ENCODE data around the gene KRTAP4-2.
"Not testable (repeated sequence)": the region's sequence is repeated elsewhere in the genome, so short reads cannot be mapped to it uniquely, and the experiment has no call there.

KRTAP4-2 gene

DNA sequence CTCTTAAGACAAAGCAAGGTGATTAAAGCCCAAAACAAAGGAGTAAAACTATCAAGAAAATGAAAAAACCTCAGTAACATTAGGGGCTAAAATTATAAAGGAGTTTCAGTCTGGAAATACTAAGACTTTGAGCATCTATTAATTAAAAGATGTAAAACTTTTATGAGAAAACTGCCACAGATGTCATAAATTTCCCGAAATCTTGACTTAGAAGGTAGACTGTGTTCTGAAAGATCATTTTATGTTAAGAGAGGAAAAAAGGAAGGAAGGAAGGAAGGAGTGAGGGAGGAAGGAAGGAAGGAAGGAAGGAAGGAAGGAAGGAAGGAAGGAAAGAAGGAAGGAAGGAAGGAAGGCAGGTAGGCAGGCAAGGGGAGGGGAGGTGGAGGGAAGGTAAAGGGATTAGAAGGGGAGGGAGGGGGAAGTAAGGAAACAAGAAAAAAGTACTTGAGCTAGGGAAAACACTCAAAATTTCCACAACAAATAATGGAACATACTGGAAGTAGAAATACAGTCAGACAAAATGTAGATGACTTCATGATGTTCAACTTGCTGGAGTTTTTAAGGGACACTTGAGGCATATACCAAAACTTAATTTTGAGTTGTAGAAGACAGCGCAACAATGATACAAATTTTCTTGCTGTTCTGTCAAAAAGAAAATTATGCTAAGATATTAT lies 30.4 kb downstream of the KRTAP4-2 start:
- Mint-ChIP-seq H3K36me3 (ENCODE audit: low read depth) (peaks cover 4% of the 10 kb centered on the region), H3K9me3 (peaks cover 12% of the 10 kb centered on the region), H3K27me3 (peaks cover 6% of the 10 kb centered on the region), H3K27ac (no peak overlapping the region), H3K4me1 (ENCODE audit: low read depth) (no peaks in the 10 kb centered on the region), H3K4me3 (no peak overlapping the region)
- no peak for DNase-seq

DNA sequence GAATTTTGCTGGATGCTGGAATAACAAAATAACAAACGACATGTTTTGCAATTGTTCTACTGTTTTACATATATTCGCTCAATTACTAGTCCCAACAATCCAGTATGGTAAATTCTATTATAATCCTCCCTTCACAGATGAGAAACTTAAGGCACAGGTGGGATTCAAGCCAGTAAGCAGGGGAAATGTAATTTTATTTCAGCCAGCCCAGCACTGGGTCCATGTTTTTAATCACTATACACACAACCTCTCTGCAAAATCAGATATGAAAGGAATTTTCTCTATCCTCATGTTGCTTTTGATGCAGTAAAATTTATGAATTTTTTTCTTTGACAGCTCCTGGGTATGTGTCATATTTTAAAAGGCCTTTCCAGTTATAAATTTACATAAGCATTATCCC lies 32.8 kb downstream of the KRTAP4-2 start:
- H3K4me1 Mint-ChIP-seq (ENCODE audit: low read depth) = no peaks in the 10 kb centered on the region
- no peak overlapping the region for H3K4me3 Mint-ChIP-seq
- peaks cover 18% of the 10 kb centered on the region for H3K9me3 Mint-ChIP-seq
- no peak overlapping the region for H3K27ac Mint-ChIP-seq
- no peak for DNase-seq
- peaks cover 4% of the 10 kb centered on the region for H3K36me3 Mint-ChIP-seq (ENCODE audit: low read depth)
- peaks cover 11% of the 10 kb centered on the region for H3K27me3 Mint-ChIP-seq

DNA sequence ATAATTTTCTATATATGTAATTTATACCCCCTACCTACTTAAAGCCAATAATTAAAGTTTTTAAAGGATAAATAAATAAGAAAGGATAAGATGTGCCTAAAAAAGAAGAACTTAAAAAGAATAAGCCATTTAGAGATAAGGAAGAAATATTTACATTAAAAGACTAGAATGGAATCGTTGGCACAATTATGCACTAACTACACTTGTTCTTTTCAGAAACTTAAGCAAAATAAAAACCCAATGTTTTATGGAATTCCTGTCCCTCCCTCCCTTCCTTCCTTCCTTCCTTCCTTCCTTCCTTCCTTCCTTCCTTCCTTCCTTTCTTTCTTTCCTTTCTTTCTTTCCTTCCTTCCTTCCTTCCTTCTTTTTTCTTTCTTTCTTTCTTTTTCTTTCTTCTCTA lies 33.2 kb downstream of the KRTAP4-2 start:
- H3K27ac Mint-ChIP-seq = no peak overlapping the region
- no peaks in the 10 kb centered on the region for H3K4me1 Mint-ChIP-seq (ENCODE audit: low read depth)
- peaks cover 18% of the 10 kb centered on the region for H3K9me3 Mint-ChIP-seq
- peaks cover 11% of the 10 kb centered on the region for H3K27me3 Mint-ChIP-seq
- H3K4me3 Mint-ChIP-seq = no peak overlapping the region
- peaks cover 4% of the 10 kb centered on the region for H3K36me3 Mint-ChIP-seq (ENCODE audit: low read depth)
- no peak for DNase-seq

DNA sequence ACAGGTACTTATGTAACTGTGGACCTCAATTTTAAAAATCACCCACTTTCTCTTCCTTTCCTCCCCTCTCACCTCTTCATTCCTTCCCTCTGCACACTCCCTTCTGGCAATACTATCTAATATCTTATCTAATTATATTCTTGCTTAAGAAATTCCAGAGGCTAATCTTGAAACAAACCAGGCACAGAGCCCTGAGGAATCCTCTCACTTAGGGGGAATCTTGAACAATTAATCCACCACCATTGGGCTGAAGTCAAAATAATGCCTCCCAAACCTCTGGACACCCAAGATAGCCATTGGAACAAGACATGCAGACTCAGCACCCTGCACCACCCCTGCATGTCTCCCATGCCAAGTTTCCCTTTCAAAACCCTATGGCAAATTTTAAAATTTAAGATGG lies 36.7 kb downstream of the KRTAP4-2 start:
- peaks cover 7% of the 10 kb centered on the region for H3K36me3 Mint-ChIP-seq (ENCODE audit: low read depth)
- no peak overlapping the region for H3K4me3 Mint-ChIP-seq
- no peaks in the 10 kb centered on the region for H3K4me1 Mint-ChIP-seq (ENCODE audit: low read depth)
- peaks cover 28% of the 10 kb centered on the region for H3K9me3 Mint-ChIP-seq
- no peak overlapping the region for H3K27ac Mint-ChIP-seq
- peaks cover 13% of the 10 kb centered on the region for H3K27me3 Mint-ChIP-seq
- no peak for DNase-seq

DNA sequence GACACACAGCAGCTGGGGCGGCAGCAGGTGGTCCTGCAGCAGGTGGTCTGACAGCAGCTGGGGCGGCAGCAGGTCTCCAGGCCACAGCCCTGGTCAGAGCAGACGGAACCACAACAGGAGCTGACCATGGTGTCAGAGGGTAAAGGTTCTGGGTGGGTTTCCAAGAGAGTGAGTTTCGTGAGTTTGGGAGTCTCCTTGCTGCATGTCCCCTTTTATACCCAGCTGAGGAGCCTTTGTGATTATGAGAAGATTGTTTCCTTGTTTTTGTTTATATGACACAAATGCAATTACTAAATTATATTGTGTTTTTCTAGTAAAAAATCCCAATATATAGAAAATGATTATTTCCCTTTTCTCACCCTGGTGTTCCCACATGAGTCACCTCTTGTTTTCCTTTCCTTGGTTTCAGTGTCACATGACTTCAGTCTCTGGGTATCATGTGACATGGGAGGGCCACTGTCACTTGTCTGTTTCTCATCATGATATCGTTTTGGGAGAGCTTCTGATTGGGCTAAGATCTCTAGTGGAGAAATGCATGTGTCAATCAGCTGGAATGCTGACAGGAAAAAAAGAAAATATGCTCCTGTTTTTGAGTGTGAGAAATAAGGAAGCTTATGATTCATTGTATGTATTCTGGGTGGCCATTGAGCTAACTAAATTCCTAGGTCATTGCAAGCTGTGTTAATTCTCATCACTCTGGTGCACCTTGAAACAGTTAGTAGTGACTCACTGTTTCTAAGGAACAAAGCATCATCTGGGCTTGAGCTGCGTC lies 37.5 kb downstream of the KRTAP4-2 start, which contains the start of gene KRTAP4-6:
Gene KRTAP4-6 (minus strand): TSS at position 185 of the 772 bp plus-strand sequence. CDS start 57 bp downstream, at position 128.
- Mint-ChIP-seq H3K27me3 (peaks cover 13% of the 10 kb centered on the region), H3K27ac (no peak within 1 kb of the TSS), H3K4me1 (ENCODE audit: low read depth) (no peaks in the 10 kb centered on the region), H3K36me3 (ENCODE audit: low read depth) (peaks cover 7% of the 10 kb centered on the region), H3K9me3 (peaks cover 28% of the 10 kb centered on the region), H3K4me3 (no peak within 1 kb of the TSS)
- DNase-seq = no peak

DNA sequence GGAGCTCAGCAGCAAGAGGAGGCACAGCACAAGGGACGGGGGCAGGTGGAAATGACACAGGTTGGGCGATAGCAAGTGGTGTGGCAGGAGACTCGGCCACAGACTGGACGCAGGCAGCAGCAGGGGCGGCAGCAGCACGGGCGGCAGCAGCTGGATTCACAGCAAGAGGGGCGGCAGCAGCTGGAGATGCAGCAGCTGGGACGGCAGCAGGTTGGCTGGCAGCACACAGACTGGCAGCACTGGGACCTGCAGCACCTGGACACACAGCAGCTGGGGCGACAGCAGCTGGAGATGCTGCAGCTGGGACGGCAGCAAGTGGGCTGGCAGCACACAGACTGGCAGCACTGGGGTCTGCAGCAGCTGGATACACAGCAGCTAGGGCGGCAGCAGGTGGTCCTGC lies 38.2 kb downstream of the KRTAP4-2 start:
- H3K27ac Mint-ChIP-seq; H3K4me1 Mint-ChIP-seq (ENCODE audit: low read depth); H3K4me3 Mint-ChIP-seq; DNase-seq; H3K36me3 Mint-ChIP-seq (ENCODE audit: low read depth): not testable (repeated sequence)
- Mint-ChIP-seq H3K9me3 (peaks cover 28% of the 10 kb centered on the region), H3K27me3 (peaks cover 13% of the 10 kb centered on the region)

DNA sequence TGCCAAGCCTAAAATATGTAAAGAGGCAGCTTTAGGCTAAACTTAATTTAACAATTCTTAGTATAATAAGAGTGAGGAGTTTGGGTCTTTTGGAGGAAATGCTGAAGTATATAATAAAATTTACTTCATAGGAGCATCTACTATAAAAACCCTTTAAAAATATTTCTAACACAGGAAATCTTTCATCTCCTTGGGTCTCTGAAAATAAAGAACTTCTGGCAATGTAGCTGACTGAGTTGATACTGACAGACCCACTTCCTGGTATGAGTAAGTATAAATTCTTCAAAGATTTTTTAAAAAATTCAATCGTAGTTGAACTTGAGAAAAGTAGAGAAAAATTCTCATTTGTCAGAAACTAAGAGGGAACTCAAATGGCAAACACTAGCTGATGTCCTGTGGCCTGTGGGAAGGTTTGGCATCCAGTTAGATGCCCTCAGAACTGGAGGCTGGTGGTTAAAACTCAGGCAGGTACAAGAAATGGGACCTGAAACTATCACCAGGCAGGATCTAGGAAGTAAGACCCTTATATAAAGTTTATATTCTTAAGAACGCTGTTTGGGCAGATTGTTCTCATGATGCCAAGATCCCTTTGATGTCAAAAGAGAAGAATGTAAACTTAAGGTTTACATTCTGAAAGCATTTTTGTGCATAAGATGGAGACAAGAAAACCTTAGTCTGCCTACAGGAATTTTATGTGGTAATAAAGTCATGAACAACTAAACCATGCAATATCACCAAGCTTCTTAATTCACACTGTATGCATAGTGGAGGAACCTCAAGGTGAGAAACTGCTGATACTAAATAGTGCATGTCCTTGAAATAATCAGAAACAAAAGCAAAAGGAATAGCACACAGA lies 43.9 kb downstream of the KRTAP4-2 start:
- Mint-ChIP-seq H3K36me3 (ENCODE audit: low read depth) (no peaks in the 10 kb centered on the region), H3K27me3 (peaks cover 4% of the 10 kb centered on the region), H3K27ac (no peak overlapping the region), H3K4me1 (ENCODE audit: low read depth) (peaks cover 7% of the 10 kb centered on the region), H3K4me3 (no peak overlapping the region), H3K9me3 (peaks cover 7% of the 10 kb centered on the region)
- no peak for DNase-seq

DNA sequence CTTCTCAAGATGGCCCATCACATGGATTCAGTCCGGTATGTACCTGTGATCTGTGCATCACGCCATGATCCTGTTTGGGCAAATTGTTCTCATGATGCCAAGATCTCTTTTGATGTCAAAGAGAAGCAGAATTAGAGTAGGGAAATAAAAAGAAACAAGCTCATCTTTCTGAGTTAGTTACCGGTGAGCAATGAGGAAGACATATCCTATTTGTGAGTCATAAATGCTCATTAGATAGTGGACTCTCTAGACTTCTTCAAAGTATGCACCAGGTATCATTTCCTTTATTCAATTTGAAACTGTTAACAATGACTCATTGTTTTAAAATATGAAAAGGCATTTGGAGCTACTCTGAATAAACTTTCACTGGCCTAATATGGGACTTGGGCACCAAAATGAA lies 46.0 kb downstream of the KRTAP4-2 start:
- H3K27ac Mint-ChIP-seq = no peak overlapping the region
- H3K36me3 Mint-ChIP-seq (ENCODE audit: low read depth) = no peaks in the 10 kb centered on the region
- H3K9me3 Mint-ChIP-seq = no peaks in the 10 kb centered on the region
- peaks cover 7% of the 10 kb centered on the region for H3K4me1 Mint-ChIP-seq (ENCODE audit: low read depth)
- H3K27me3 Mint-ChIP-seq = no peaks in the 10 kb centered on the region
- no peak overlapping the region for H3K4me3 Mint-ChIP-seq
- DNase-seq = no peak

All from activated T-cell treated with anti-CD3 and anti-CD28 coated beads, Interleukin-2, amount 50 U/mL, for 24 hours (primary cell).